ENCODE results near the gene PRPF31.

DNA sequence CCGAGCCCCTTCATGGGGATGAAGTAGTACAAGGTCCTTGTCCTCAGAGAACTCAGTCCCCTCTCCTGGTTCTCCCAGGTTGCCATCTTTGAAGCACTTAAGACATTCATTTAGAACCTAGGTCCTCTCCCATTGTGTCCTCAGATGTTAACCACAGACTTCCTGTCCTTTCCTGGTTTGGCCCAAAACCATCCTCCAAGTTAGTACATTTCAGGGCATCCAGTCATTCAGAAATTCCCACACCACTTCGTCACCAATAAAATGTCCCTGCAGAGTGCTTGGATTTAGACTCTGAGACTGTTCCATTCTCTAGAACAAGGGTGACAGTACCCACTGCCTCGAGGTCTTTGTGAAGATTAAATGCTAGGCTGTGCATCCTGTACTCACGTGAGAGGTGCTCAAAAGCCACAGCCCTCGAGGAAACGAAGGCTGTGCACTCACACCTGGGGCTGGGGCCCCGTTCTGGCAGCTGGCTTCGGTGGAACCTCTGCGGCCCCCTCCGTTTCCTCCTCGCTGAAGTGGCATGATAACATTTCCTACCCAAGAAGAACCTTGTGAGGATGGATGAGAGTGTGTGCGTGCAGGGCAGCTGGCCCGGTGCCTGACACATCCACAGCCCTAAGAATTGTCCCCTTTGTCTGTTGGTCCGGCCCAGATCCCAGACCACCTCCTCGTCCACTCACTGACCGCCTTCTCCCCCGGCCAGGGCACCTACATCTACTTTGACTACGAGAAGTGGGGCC is 39.2 kb downstream of the PRPF31 start:
- TF ChIP-seq, protein P1, sequence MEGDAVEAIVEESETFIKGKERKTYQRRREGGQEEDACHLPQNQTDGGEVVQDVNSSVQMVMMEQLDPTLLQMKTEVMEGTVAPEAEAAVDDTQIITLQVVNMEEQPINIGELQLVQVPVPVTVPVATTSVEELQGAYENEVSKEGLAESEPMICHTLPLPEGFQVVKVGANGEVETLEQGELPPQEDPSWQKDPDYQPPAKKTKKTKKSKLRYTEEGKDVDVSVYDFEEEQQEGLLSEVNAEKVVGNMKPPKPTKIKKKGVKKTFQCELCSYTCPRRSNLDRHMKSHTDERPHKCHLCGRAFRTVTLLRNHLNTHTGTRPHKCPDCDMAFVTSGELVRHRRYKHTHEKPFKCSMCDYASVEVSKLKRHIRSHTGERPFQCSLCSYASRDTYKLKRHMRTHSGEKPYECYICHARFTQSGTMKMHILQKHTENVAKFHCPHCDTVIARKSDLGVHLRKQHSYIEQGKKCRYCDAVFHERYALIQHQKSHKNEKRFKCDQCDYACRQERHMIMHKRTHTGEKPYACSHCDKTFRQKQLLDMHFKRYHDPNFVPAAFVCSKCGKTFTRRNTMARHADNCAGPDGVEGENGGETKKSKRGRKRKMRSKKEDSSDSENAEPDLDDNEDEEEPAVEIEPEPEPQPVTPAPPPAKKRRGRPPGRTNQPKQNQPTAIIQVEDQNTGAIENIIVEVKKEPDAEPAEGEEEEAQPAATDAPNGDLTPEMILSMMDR (IDR thresholded peaks at IDR 0.05), result no peak
- TF ChIP-seq POLR2A (IDR thresholded peaks at IDR 0.05), result no peak
